Measurements from ENCODE around the gene OR5D16.
"Not testable (repeated sequence)": the region's sequence is repeated elsewhere in the genome, so short reads cannot be mapped to it uniquely, and the experiment has no call there.

The OR5D16 gene

DNA sequence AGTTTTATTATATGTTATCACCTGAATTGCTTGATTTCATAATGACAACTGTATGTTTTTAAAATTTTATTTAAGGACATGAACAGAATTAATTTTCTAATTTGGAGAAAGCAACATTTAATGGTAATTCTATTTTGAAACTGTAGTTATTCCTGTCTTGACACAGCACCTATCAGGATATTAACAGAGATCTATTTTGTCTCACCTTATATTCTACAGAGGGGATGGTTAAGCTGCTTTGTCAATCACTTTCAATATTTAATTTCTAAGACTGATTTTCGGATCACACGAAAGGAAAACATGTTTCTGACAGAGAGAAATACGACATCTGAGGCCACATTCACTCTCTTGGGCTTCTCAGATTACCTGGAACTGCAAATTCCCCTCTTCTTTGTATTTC, at the start of gene OR5D16:
Gene OR5D16, plus strand, starts transcription at position 301 of the 400 bp plus-strand sequence. Its CDS starts 0 bp downstream, at position 301.
- DNase-seq: no peak

DNA sequence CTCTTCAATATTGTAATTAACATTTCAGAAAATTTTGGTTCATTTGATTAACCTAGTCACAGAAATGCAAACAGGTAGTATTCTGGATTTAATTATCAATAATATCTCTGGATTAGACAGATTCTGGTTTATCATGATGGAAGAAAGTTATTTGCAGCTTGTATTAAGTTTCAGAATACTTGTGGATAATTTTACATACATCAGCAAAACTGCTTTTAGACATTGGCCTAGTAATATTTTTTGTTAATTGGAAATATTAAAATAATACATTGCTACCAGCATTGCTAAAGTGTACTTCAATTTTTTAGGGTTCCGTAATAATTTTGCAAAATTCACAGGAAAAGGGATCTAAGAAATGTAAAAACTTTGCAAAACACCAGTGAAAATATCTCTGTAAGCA, 46.9 kb upstream of the OR5D16 start:
- no peak for DNase-seq

DNA sequence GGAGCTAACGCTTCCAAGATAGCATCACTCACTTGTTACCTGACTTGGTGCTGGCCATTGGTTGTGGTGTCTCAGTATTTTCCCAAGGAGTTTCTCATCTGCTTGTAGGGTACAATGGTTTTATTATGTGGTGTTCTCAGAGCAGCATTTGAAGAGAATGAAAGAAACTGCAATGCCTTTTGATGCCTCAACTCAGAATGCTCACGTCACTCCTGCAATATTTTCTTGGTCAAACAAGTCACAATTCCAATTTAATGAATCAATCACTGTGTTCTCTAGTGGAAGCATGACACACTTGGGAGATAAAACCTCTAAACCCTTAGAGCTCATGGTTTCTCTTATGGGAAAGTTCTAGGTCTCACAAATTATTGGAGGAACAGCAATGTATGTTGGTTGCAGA, 45.2 kb upstream of the OR5D16 start:
- no peak for DNase-seq

DNA sequence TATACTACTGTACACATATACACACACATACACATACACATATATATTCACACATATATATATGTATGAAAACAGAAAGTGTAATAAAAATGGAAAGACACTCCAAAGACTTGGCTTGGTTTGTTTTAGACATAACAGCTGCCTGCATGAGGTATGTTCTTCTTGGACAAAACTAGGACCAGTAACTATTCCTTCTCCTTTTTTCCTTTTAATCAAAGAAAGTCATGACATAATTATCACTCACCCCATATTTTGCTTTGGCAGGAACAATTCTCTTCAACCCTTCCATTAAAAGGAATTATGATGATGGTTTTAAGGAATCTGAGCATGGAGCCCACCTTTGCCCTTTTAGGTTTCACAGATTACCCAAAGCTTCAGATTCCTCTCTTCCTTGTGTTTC, 43.3 kb upstream of the OR5D16 start, which contains the start of gene OR5D14:
Gene OR5D14, plus strand, starts transcription at position 301 of the 400 bp plus-strand sequence. Its CDS starts 0 bp downstream, at position 301.
- no peak for DNase-seq

DNA sequence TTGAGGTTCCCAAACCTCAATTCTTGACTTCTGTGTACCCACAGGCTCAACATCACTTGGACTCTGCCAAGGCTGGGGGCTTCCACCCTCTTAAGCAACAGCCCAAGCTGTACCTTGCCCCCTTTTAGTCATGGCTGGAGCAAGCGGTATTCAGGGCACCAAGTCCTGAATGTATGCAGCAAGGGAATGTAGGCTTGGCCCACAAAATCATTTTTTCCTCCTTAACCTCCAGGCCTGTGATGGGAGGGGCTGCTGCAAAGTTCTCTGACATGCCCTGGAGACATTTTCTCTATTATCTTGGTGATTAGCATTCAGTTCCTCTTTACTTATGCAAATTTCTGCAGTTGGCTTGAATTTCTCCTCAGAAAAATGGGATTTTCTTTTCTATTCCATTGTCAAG, 32.3 kb upstream of the OR5D16 start:
- no peak for DNase-seq

DNA sequence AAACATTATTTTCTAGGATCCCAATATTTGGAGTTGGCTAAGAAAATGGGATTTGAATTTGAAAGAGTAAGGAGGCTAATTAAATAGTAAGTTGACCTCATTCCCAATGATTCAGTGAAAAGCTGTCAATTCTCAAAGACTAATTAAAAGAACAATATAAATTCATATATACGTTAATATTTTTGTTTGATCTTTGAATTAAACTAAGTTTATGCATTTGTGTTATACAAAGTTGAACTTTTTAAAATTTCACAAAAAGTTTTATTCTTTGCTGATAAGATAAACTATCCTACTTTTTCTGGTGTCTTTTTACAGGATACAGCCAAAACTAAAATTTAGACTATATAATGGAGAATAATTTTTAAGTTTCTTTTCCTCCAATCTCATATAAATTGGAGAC, 27.5 kb upstream of the OR5D16 start, which contains the start of gene OR5L1:
Gene OR5L1, plus strand, starts transcription at position 301 of the 400 bp plus-strand sequence. CDS start 100 bp downstream, outside the sequence.
- no peak for DNase-seq

DNA sequence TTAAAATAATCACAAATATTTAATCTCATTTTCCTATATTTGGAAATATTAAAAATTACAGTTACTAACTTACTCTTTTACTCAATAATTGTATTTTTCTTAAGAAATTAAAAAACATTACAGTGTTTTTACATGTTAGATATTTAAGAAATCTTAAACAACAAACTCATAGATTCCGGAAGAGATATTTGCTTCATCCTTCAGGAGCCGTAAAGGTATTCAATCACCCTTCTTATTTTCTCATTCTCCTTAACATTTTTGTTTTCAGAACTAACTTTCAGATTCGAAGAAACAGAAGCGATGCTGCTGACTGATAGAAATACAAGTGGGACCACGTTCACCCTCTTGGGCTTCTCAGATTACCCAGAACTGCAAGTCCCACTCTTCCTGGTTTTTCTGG, 19.2 kb upstream of the OR5D16 start, which contains the start of gene OR5D18:
Gene OR5D18, plus strand, starts transcription at position 301 of the 400 bp plus-strand sequence. Its CDS starts 0 bp downstream, at position 301.
- DNase-seq: no peak

DNA sequence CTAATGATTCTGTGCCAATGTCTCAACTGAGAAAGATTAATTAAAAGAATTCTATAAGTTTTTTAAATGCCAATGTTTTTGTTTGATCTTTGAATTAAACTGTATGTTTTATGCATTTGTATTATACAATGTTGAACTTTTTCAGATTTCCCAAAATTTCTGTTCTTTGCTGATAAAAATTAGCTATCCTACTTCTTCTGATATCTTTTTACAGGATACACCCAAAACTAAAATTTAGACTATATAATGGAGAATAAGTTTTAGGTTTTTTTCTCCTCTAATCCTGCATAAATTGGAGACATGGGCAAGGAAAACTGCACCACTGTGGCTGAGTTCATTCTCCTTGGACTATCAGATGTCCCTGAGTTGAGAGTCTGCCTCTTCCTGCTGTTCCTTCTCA, 11.6 kb upstream of the OR5D16 start, which contains the start of gene OR5L2:
Gene OR5L2, plus strand, starts transcription at position 301 of the 400 bp plus-strand sequence. Its CDS starts 0 bp downstream, at position 301.
- DNase-seq: no peak

DNA sequence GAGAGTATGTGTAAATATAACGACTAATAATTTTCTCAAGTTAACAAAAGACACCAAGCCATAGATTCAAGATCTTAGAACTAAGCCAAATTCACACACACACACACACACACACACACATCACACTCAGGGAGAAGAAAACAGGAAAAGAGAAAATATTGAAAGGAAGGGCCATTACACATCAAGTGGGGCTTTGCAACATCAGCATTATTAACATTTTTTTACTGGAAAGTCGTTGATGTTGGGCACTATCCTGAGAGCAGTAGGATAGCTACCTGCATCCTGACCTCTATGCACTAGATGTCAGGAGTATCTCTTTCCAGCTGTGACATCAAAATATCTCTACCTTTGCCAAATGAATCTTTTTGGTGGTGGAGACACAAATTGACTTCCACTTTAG, 8.9 kb downstream of the OR5D16 start:
- no peak for DNase-seq

DNA sequence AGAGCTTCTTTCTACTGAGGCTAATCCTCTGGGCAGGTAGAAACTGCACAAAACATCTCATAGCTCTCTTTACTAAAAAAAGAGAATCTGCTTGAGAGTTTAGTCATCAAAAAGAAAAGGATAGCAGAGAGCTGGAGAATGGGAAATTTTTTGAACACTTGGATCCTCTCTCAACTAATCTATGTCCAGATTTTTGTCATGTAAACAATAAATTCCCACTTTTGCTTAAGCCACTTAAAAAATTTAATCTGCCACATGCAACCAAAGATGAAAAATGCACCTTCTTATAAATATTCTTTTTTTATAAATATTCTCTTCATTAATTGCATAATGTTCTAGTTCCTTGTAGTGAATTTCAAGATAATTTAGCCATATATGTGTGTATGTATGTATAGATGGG, 10.5 kb downstream of the OR5D16 start:
- DNase-seq: no peak

DNA sequence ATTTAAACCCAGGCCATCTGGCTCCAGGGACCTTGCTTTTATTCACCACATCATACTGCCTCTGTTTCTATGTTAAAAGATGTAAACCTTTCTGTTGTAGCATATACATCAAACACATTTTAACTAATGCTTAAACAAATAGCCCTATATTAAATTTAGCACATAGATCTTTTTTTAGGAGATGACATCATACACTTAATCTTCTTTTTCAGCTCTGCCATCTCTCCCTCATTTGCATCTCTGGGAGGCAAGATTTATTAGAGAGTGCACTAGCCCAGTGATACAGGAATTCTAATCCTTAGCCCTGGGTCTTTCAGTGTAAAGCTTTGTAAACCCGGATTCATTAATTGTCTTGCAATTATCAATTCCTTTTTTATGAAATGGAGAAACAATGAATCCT, 13.6 kb downstream of the OR5D16 start:
- no peak for DNase-seq

DNA sequence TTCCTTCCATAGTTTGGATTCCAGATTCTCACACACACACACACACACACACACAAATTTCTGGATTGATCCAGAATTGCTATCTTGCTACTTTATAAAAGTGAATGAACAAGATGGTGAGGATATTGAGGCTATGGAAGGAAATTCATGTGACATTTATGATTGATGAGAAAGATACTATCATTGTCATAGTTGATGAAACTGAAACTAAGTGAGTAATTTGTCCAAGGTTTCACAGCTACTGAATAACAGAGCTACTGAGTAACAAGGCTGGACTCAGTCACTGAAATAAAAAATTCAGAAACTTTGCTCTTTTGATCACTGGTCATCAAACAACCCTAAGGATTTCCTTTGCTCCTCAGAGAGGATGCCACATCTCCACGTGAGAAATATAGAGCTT, 16.2 kb downstream of the OR5D16 start:
- DNase-seq: no peak

DNA sequence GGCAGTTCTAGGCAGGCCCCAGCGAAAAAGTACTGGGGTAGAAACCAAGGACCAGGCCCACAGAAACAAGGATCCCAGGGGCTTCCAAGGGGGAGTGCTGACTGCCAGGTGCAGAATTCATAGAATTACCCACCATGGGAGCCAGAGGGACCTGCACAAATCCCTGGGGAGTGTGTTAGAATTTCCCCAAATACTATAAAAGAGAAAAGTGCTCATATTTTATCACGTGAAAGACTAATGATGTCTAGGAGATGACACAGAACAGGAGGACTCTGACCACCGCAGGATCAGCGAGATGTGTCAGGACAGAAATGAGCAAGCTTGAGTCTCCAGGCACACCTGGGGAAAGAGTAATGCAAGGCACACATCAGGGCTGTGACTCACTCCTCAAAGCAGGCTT, 28.8 kb downstream of the OR5D16 start:
- not testable (repeated sequence) for DNase-seq

DNA sequence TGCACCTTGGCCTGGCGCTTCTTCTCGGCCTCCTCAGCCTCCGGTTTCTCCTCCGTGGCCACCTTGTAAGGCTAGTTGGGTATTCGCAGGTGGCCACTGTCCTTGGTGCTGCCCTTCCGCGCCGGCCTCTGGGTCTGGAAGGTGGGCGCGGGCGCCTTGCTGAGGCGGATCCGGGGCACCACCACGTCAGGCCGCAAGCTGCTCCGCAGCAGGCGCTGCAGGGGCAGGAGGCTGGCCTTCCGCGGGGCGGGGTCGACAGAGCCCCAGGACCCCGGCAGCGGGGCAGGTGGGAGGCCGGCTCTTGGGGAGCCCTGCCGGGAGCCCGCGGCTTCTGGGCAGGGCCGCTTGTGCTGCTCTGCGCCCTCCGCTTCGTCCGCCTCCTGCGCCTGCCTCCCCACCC, 34.2 kb downstream of the OR5D16 start:
- DNase-seq: not testable (repeated sequence)

DNA sequence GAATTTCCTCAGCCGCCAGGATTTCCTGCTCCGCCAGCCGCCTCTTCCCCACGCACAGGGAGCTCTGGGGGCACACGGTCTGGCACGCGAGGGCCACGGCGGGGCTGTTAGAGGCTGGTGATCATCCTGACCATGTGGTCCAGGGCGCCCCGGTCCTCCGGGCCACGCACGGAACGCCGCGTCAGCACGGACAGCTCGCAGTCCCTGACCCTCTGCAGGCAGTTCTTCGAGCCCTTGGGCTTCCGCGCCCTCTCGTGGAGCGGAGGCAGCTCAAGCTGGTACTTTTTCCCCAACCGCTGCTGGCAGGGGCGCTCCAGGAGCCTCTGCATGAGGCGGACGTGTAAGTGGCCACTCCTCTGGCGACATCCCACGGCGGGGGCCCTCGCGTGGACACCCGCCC, 34.6 kb downstream of the OR5D16 start:
- not testable (repeated sequence) for DNase-seq

DNA sequence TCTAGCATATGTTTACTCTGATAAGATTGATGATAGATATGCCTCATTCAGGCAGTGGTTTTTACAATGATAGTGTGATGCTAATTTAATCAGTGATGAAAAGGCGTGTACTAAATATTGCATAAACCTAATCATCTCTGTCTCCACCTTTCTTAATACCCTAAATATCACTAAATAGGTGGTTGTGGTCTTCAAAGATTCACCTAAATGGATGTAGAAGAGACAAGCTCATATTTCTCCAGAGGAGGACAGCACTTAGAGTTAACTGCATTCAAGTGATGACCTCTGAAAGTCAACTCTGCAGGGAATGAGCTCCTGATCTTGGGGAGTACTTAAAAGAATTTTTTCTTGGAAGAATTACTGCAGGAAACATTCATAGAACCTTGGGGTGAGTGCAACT, 44.4 kb downstream of the OR5D16 start, which contains the start of gene TRIM51:
Gene TRIM51, plus strand, starts transcription at position 301 of the 400 bp plus-strand sequence. CDS start 2,132 bp downstream, outside the sequence.
- DNase-seq: not testable (repeated sequence)

DNA sequence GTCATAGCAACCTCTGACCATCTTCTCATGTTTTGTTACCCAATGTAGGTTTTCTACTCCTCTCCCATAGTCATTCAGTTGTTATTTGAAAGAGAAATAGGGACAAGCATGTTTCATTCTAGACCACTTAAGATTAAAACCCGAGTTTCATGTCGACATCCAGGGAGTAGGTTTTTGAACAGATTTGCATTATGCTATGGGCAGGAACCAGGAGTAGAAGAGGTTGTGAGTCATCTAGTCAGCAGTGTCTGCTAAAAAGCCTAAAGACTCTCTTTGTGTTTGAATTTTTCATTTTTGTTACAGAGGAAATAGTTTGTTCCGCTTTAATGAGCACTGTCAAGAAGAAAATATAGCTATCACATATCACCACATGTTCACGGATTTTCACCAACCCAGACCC, 46.4 kb downstream of the OR5D16 start:
- DNase-seq: not testable (repeated sequence)

DNA sequence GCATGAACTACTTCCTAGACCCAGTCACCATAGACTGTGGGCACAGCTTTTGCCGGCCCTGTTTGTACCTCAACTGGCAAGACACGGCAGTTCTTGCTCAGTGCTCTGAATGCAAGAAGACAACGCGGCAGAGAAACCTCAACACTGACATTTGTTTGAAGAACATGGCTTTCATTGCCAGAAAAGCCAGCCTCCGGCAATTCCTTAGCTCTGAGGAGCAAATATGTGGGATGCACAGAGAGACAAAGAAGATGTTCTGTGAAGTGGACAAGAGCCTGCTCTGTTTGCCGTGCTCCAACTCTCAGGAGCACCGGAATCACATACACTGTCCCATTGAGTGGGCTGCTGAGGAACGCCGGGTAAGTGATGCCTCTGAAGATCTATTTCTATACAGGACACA, 46.9 kb downstream of the OR5D16 start:
- not testable (repeated sequence) for DNase-seq

Data from activated CD4-positive, alpha-beta T cell treated with anti-CD3 and anti-CD28 coated beads for 4 hours (primary cell).